Stomach (tissue), 9 donors: ENCODE data around the gene VANGL1. TPM values are rescaled to one million over a fixed set of nuclear protein-coding genes. Genes with fewer than 3 reads are reported as not detected.

Experiments used
- DNase-seq, 2 donors: peaks; one replicate each; pipeline versions ENCODE4 v3.0.0 to v3.0.0-alpha.2; 2013 to 2019
- H3K27ac ChIP-seq, 5 donors: fragments of 200-600 bp in 4 of 5; sonication (generic) in 4 of 5; one replicate each; pipeline ENCODE4 v1.5.1; 2013 to 2019; ENCODE audit warnings: mild to moderate bottlenecking in 1 of 5, moderate library complexity in 1 of 5
- H3K27me3 ChIP-seq, 3 donors: fragments of 200-600 bp; sonication (generic); one replicate each; pipeline ENCODE4 v1.5.1; 2017 to 2019; ENCODE audit warnings: mixed run types in 1 of 3
- H3K36me3 ChIP-seq, 4 donors: fragments of 200-600 bp; sonication (generic); 1 replicate in 3 of 4; 2 replicates in 1 of 4; pipeline ENCODE4 v1.5.1; 2016 to 2019
- H3K4me1 ChIP-seq, 4 donors: fragments of 200-600 bp; sonication (generic); one replicate each; pipeline ENCODE4 v1.5.1; 2016 to 2019
- H3K4me3 ChIP-seq, 4 donors: fragments of 200-600 bp; sonication (generic) in 3 of 4; one replicate each; pipeline ENCODE4 v1.5.1; 2016 to 2019; ENCODE audit warnings: mild to moderate bottlenecking in 1 of 4
- H3K9me3 ChIP-seq, 4 donors: fragments of 200-600 bp; sonication (generic); one replicate each; pipeline ENCODE4 v1.5.1; 2016 to 2019
- CTCF ChIP-seq, 7 experiments: fragments of 450-650 bp in 4 of 7; fragments of 200-600 bp in 3 of 7; sonication (generic) in 3 of 7; IDR thresholded peaks; one replicate each; pipeline ENCODE4 v1.5.1; 2016 to 2019; ENCODE audit warnings: antibody characterized with exemption in 7 of 7, control low read depth in 2 of 7, mild to moderate bottlenecking in 1 of 7
- EP300 ChIP-seq: sonication (generic); formaldehyde crosslinking; IDR thresholded peaks from one replicate; pipeline ENCODE4 v1.6.1; 2017; ENCODE audit warnings: antibody characterized with exemption
- POLR2A ChIP-seq, 4 donors: fragments of 450-650 bp; IDR thresholded peaks; one replicate each; pipeline ENCODE4 v1.6.1; 2016; ENCODE audit warnings: antibody characterized with exemption in 4 of 4, control low read depth in 2 of 4, mild to moderate bottlenecking in 1 of 4, moderate library complexity in 1 of 4
- POLR2AphosphoS5 ChIP-seq, 3 donors: sonication (generic); formaldehyde crosslinking; IDR thresholded peaks; one replicate each; pipeline ENCODE4 v1.6.1; 2016; ENCODE audit warnings: antibody characterized with exemption in 3 of 3
- WGBS, 5 donors: extraction: QIAGEN DNeasy Blood & Tissue Kit in 3 of 5; methylation state at CpG; one replicate each; pipeline versions ENCODE4 v1.1.5 to v1.1.7; 2013 to 2018; 5-methylcytosine and 5-hydroxymethylcytosine counted together
- intact Hi-C: fragments of 100-400 bp; cut with DNase I; formaldehyde crosslinking; loops from one replicate; pipeline ENCODE4 v1.15.1; 2023; ENCODE audit warnings: low total_unique reads
- polyA plus RNA-seq, 3 donors: library from polyadenylated mRNA; stranded (reverse); fragments of 200-250 nt; gene quantifications; one replicate each; pipeline ENCODE4 v1.2.3, GENCODE V29; 2013
- total RNA-seq, 5 donors: library from RNA; depleted of rRNA; stranded (reverse); fragments of >200 nt; gene quantifications; one replicate each; pipeline versions ENCODE4 v1.1.0 to v1.2.3, GENCODE V29; 2014 to 2016
- donor health status: healthy with polysubstance abuse.
- donor health status: Bipolar disorder and iron deficiency.
- donor health status: healthy.

The VANGL1 gene
- total and polyA plus RNA-seq, 8 donors: 1.4 to 9.4 (median 4.7) TPM

GRCh38 chr1:115640384-115640783 lies 1.4 kb upstream of the VANGL1 start:
- no peak for DNase-seq
- Histone ChIP-seq H3K36me3 (no peaks in the 10 kb centered on the region), H3K9me3 (peaks cover 0 to 26% (median 15%) of the 10 kb centered on the region in 4 donors), H3K4me3 (no peak overlapping the region), H3K4me1 (peaks cover 7 to 22% (median 15%) of the 10 kb centered on the region in 4 donors), H3K27ac (no peak overlapping the region), H3K27me3 (no peaks in the 10 kb centered on the region)
- intact Hi-C loops: no loop called here
- TF ChIP-seq POLR2AphosphoS5 (IDR thresholded peaks at IDR 0.05) (no peak), POLR2A (IDR thresholded peaks at IDR 0.05) (no peak), CTCF (IDR thresholded peaks at IDR 0.05) (no peak), EP300 (no peak)
- 83 to 100% (median 94%) methylated on average over 1 of the region's 1 CpG for WGBS, 5 donors

- Histone ChIP-seq H3K27ac (peak overlapping the region; percentile 76 to 89 (median 84)), H3K4me1 (peaks cover 14 to 42% (median 20%) of the 10 kb centered on the region in 4 donors), H3K36me3 (no peaks in the 10 kb centered on the region), H3K4me3 (peak overlapping the region; percentile 83 to 98 (median 88)), H3K27me3 (no peaks in the 10 kb centered on the region), H3K9me3 (peaks cover 0 to 22% (median 10%) of the 10 kb centered on the region in 4 donors)
- TF ChIP-seq EP300 (no peak), CTCF (IDR thresholded peaks at IDR 0.05) (peak in 1 of 7 experiments; percentile 7)
- 0 to 2% (median 0%) methylated on average over 41 to 78 of the region's 78 CpGs for WGBS, 5 donors
- intact Hi-C loops: no loop called here
- peak; percentile 64 to 86 for DNase-seq
Measured at GRCh38 chr1:115642168-115643072, 650 bp downstream of the VANGL1 start.

GRCh38 chr1:115643225-115643624 lies 1.5 kb downstream of the VANGL1 start:
- intact Hi-C loops: no loop called here
- no peaks in the 10 kb centered on the region for H3K27me3 ChIP-seq
- DNase-seq: no peak
- H3K36me3 ChIP-seq: no peaks in the 10 kb centered on the region
- 26 to 39% (median 34%) methylated on average over 4 of the region's 4 CpGs for WGBS, 5 donors
- peaks cover 0 to 15% (median 8%) of the 10 kb centered on the region in 4 donors for H3K9me3 ChIP-seq
- peak overlapping the region in 3 of 5 donors; percentile 84 to 89 (median 87) for H3K27ac ChIP-seq
- H3K4me1 ChIP-seq: peaks cover 17 to 49% (median 25%) of the 10 kb centered on the region in 4 donors
- TF ChIP-seq CTCF (IDR thresholded peaks at IDR 0.05): no peak
- no peak for TF ChIP-seq POLR2A (IDR thresholded peaks at IDR 0.05)
- TF ChIP-seq EP300: no peak
- TF ChIP-seq POLR2AphosphoS5 (IDR thresholded peaks at IDR 0.05): no peak
- H3K4me3 ChIP-seq: peak overlapping the region; percentile 83 to 98 (median 88)

GRCh38 chr1:115643666-115644065 lies 1.9 kb downstream of the VANGL1 start:
- Histone ChIP-seq H3K4me1 (peaks cover 22 to 54% (median 29%) of the 10 kb centered on the region in 4 donors), H3K27ac (no peak overlapping the region), H3K9me3 (peaks cover 0 to 10% (median 6%) of the 10 kb centered on the region in 4 donors), H3K36me3 (no peaks in the 10 kb centered on the region), H3K27me3 (no peaks in the 10 kb centered on the region), H3K4me3 (no peak overlapping the region)
- 88 to 94% (median 92%) methylated on average over 1 of the region's 1 CpG for WGBS, 5 donors
- intact Hi-C loops: no loop called here
- TF ChIP-seq EP300 (no peak), POLR2AphosphoS5 (IDR thresholded peaks at IDR 0.05) (no peak), CTCF (IDR thresholded peaks at IDR 0.05) (no peak), POLR2A (IDR thresholded peaks at IDR 0.05) (no peak)
- DNase-seq: no peak
